ENCODE measurements around the gene ZNF185. TPM values are rescaled to one million over a fixed set of nuclear protein-coding genes. Genes with fewer than 3 reads are reported as not detected.

The ZNF185 gene
- total and polyA plus RNA-seq, 9 of the 15 experiments (the other 6 are each of a cell fraction or from before 2014, with no cell fraction given), result 0.08 to 1.1 (median 0.22) TPM

DNA sequence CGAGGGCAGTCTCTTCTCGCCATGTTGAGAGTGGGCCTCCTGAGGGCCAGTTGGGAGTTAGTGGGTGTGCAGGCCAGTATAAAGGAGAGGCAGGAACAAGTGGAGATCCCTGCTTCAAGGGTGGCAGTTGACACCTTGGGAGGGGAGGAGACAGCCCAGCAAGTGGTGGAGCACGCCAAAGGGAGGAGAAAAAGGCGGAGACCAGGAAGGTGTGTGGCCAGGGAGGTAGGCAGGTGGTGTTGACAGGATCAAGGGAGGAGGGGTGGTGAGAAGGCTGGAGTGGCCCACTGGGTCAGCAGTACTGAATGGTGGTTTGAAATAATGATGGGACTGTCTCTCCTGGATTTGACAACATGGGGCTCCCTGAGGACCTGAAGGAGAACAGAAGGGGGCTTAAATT is 32.6 kb downstream of the ZNF185 start (continued):
- TF ChIP-seq, protein P1, sequence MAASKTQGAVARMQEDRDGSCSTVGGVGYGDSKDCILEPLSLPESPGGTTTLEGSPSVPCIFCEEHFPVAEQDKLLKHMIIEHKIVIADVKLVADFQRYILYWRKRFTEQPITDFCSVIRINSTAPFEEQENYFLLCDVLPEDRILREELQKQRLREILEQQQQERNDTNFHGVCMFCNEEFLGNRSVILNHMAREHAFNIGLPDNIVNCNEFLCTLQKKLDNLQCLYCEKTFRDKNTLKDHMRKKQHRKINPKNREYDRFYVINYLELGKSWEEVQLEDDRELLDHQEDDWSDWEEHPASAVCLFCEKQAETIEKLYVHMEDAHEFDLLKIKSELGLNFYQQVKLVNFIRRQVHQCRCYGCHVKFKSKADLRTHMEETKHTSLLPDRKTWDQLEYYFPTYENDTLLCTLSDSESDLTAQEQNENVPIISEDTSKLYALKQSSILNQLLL (CRISPR knock-in tag; IDR thresholded peaks at IDR 0.05; ENCODE audit: borderline replicate concordance), result no peak
- TF ChIP-seq CBX2 (IDR thresholded peaks at IDR 0.05; ENCODE audit: insufficient read depth, low read length, poor library complexity, severe bottlenecking) (no peak), GABPB1 (CRISPR knock-in tag; IDR thresholded peaks at IDR 0.05) (no peak)

DNA sequence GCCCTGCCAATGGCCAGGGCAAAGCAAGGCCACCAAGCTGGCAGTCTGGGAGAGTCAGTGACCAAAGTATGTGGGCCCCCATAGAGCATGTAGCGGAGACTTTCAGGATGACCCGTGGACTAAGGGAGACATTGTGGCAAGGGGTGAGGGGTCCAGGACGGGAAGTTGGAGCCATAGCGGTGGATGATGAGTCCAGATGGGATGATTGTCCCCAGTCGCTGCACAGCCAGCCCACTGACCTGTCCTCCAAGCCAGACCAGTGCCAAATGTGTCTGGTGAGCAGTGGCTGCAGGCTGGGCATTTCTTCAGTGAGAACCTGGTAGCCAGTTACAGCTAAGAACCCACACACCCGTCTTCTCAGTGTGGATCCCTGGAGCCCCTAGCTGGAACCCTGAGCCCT is 34.3 kb downstream of the ZNF185 start:
- Histone ChIP-seq H3K27me3 (ENCODE audit: control insufficient read depth in 2 of 2, insufficient read depth in 2 of 2, low read length in 2 of 2) (peaks cover 2 to 43% of the 10 kb centered on the region in 2 experiments; a peak in 3 of 5 replicates), H3K36me3 (ENCODE audit: control insufficient read depth, insufficient read depth, low read length) (no peaks in the 10 kb centered on the region), H2AFZ (ENCODE audit: low read depth, low read length) (no peak overlapping the region), H3K9me3 (replicated peaks; ENCODE audit: control insufficient read depth, insufficient read depth, low read depth, low read length) (no peaks in the 10 kb centered on the region), H3K27ac (ENCODE audit: extremely low read depth, low read depth, low read length) (no peak overlapping the region), H3K9me1 (ENCODE audit: control insufficient read depth, insufficient read depth, low read length) (no peaks in the 10 kb centered on the region), H3K9ac (ENCODE audit: insufficient read depth in 1 of 2, low read depth in 2 of 2, low read length in 2 of 2) (no peak overlapping the region), H3K79me2 (ENCODE audit: control insufficient read depth, insufficient read depth, low read length) (no peaks in the 10 kb centered on the region), H3K4me1 (replicated peaks in 1 of 2; ENCODE audit: control insufficient read depth in 2 of 2, insufficient read depth in 2 of 2, low read length in 2 of 2) (no peaks in the 10 kb centered on the region; a peak in 1 of 5 replicates), H4K20me1 (replicated peaks; ENCODE audit: control insufficient read depth, insufficient read depth, low read length) (no peaks in the 10 kb centered on the region), H3K4me3 (no peak overlapping the region), H3K4me2 (ENCODE audit: insufficient read depth, low read length) (no peak overlapping the region)
- WGBS (ENCODE audit: insufficient coverage, low coverage, missing lambda C conversion rate), result 10% methylated on average over 6 of the region's 6 CpGs
- intact Hi-C loops (cut with micrococcal nuclease) (no loop called here), in situ Hi-C loops (cut with MboI) (no loop called here)
- BruUV-seq (replicated peaks), result no TSS peak
- ATAC-seq (no peak), DNase-seq (ENCODE audit: extremely low read depth in 1 of 4, low spot score in 3 of 4) (no peak), FAIRE-seq (no peak)
- ChIA-PET POLR2A (interaction anchor here (0.5 to 0.6 kb wide), 2 partner anchors 238 to 365 kb away, joined by 3 read pairs; no protein-coding TSS in a partner anchor), CTCF (ENCODE audit: low intra/inter-chr PET ratio) (no interaction called here)
- TF ChIP-seq POLR2AphosphoS2 (IDR thresholded peaks at IDR 0.05; ENCODE audit: low read length), result no peak
- TF ChIP-seq CREBBP (IDR thresholded peaks at IDR 0.05; ENCODE audit: low read depth, low read length), result no peak
- TF ChIP-seq MXI1 (IDR thresholded peaks at IDR 0.05; ENCODE audit: low read depth, low read length), result no peak
- no peak for TF ChIP-seq CEBPG (CRISPR knock-in tag; IDR thresholded peaks at IDR 0.05)
- no peak for TF ChIP-seq CEBPG (tag; conservative IDR thresholded peaks at IDR 0.05 in 1 of 2, IDR thresholded peaks at IDR 0.05 in 1 of 2)
- TF ChIP-seq, protein P2, sequence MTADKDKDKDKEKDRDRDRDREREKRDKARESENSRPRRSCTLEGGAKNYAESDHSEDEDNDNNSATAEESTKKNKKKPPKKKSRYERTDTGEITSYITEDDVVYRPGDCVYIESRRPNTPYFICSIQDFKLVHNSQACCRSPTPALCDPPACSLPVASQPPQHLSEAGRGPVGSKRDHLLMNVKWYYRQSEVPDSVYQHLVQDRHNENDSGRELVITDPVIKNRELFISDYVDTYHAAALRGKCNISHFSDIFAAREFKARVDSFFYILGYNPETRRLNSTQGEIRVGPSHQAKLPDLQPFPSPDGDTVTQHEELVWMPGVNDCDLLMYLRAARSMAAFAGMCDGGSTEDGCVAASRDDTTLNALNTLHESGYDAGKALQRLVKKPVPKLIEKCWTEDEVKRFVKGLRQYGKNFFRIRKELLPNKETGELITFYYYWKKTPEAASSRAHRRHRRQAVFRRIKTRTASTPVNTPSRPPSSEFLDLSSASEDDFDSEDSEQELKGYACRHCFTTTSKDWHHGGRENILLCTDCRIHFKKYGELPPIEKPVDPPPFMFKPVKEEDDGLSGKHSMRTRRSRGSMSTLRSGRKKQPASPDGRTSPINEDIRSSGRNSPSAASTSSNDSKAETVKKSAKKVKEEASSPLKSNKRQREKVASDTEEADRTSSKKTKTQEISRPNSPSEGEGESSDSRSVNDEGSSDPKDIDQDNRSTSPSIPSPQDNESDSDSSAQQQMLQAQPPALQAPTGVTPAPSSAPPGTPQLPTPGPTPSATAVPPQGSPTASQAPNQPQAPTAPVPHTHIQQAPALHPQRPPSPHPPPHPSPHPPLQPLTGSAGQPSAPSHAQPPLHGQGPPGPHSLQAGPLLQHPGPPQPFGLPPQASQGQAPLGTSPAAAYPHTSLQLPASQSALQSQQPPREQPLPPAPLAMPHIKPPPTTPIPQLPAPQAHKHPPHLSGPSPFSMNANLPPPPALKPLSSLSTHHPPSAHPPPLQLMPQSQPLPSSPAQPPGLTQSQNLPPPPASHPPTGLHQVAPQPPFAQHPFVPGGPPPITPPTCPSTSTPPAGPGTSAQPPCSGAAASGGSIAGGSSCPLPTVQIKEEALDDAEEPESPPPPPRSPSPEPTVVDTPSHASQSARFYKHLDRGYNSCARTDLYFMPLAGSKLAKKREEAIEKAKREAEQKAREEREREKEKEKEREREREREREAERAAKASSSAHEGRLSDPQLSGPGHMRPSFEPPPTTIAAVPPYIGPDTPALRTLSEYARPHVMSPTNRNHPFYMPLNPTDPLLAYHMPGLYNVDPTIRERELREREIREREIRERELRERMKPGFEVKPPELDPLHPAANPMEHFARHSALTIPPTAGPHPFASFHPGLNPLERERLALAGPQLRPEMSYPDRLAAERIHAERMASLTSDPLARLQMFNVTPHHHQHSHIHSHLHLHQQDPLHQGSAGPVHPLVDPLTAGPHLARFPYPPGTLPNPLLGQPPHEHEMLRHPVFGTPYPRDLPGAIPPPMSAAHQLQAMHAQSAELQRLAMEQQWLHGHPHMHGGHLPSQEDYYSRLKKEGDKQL (CRISPR knock-in tag; IDR thresholded peaks at IDR 0.05; ENCODE audit: borderline replicate concordance), result no peak
